H1 (cell line): ENCODE data around the gene SCYL3. TPM values are rescaled to one million over a fixed set of nuclear protein-coding genes. Genes with fewer than 3 reads are reported as not detected.
"Not testable (repeated sequence)": the region's sequence is repeated elsewhere in the genome, so short reads cannot be mapped to it uniquely, and the experiment has no call there.

Experiments
- CTCF ChIA-PET: fragments of 300-600 bp; sonication (Branson Sonifier 250); formaldehyde crosslinking; loops from one replicate; lab custom pipeline; 2021; ENCODE audit not compliant: partially characterized antibody; lab: Charles Lee
- POLR2A ChIA-PET: fragments of 300-600 bp; sonication (Branson Sonifier 250); formaldehyde crosslinking; loops from one replicate; lab custom pipeline; 2021; ENCODE audit warnings: inconsistent platforms; ENCODE audit not compliant: partially characterized antibody; lab: Charles Lee
- DNase-seq, 2 experiments: peaks; one replicate each; pipeline versions ENCODE4 v3.0.0 to v3.0.0-alpha.2; 2010 to 2022; ENCODE audit warnings: low spot score in 2 of 2, low read depth in 1 of 2, mixed read lengths in 1 of 2
- FAIRE-seq: peaks from 2 replicates; lab custom pipeline; 2011; peaks lifted over from hg19 to GRCh38; lab: Jason Lieb, UNC
- H2AFZ ChIP-seq: 2 replicates; pipeline ENCODE4 v1.8.1; 2012; ENCODE audit warnings: low read length, inconsistent platforms
- H2AK5ac ChIP-seq: 2 replicates; pipeline ENCODE4 v1.6.1; 2013; ENCODE audit warnings: low read depth, low read length
- H2BK120ac ChIP-seq: replicated peaks from 2 replicates; pipeline ENCODE3; 2013; ENCODE audit warnings: low read depth, low read length, inconsistent platforms
- H2BK12ac ChIP-seq: 2 replicates; pipeline ENCODE4 v1.6.1; 2013; ENCODE audit warnings: low read depth, low read length
- H2BK15ac ChIP-seq: 2 replicates; pipeline ENCODE4 v1.6.1; 2013; ENCODE audit warnings: low read length
- H2BK20ac ChIP-seq: 2 replicates; pipeline ENCODE4 v1.6.1; 2013; ENCODE audit warnings: low read length
- H2BK5ac ChIP-seq: 2 replicates; pipeline ENCODE4 v1.6.1; 2013; ENCODE audit warnings: low read depth, low read length
- H3K14ac ChIP-seq: 2 replicates; pipeline ENCODE4 v1.6.1; 2013; ENCODE audit warnings: inconsistent platforms; ENCODE audit not compliant: insufficient read length
- H3K18ac ChIP-seq: 2 replicates; pipeline ENCODE4 v1.6.1; 2013; ENCODE audit warnings: low read length; ENCODE audit errors: extremely low read depth
- H3K23ac ChIP-seq: 2 replicates; pipeline ENCODE4 v1.6.1; 2013; ENCODE audit warnings: inconsistent platforms; ENCODE audit not compliant: insufficient read length
- H3K23me2 ChIP-seq: 2 replicates; pipeline ENCODE4 v1.6.1; 2013; ENCODE audit warnings: low read depth, low read length
- H3K27ac ChIP-seq: 2 replicates; pipeline ENCODE4 v1.6.1; 2011; ENCODE audit warnings: low read depth, low read length, inconsistent platforms
- H3K27me3 ChIP-seq, 4 experiments: replicated peaks in 1 of 4; 1 replicate in 1 of 4; 2 replicates in 3 of 4; pipeline versions ENCODE4 v1.6.1 to v1.8.1; 2011 to 2013; ENCODE audit warnings: low read length in 3 of 4, mild to moderate bottlenecking in 3 of 4, inconsistent platforms in 2 of 4, mixed read lengths in 2 of 4, moderate library complexity in 1 of 4; ENCODE audit not compliant: control insufficient read depth in 3 of 4, insufficient read depth in 3 of 4; ENCODE audit errors: extremely low read depth in 1 of 4
- H3K36me3 ChIP-seq, 4 experiments: 2 replicates each; pipeline versions ENCODE4 v1.6.1 to v1.8.1; 2011 to 2013; ENCODE audit warnings: mild to moderate bottlenecking in 4 of 4, low read length in 3 of 4, moderate library complexity in 2 of 4, control low read depth in 1 of 4, inconsistent platforms in 1 of 4; ENCODE audit not compliant: insufficient read depth in 4 of 4, control insufficient read depth in 2 of 4
- H3K4ac ChIP-seq: replicated peaks from 2 replicates; pipeline ENCODE3; 2013; ENCODE audit warnings: low read length, low read depth, mixed read lengths, inconsistent platforms; ENCODE audit not compliant: insufficient read length
- H3K4me1 ChIP-seq, 4 experiments: replicated peaks in 1 of 4; 1 replicate in 1 of 4; 2 replicates in 3 of 4; pipeline versions ENCODE4 v1.6.1 to v1.8.1; 2011 to 2013; ENCODE audit warnings: low read length in 3 of 4, inconsistent platforms in 2 of 4, mixed read lengths in 1 of 4; ENCODE audit not compliant: insufficient read depth in 4 of 4, control insufficient read depth in 3 of 4
- H3K4me2 ChIP-seq, 2 experiments: 2 replicates each; pipeline versions ENCODE4 v1.6.1 to v1.8.1; 2011 to 2013; ENCODE audit warnings: low read depth in 2 of 2, low read length in 2 of 2, control low read depth in 1 of 2, inconsistent platforms in 1 of 2, mild to moderate bottlenecking in 1 of 2; ENCODE audit not compliant: insufficient read depth in 1 of 2
- H3K4me3 ChIP-seq, 4 experiments: fragments of 200-600, 300-600 bp in 1 of 4; sonication (generic), shearing (Covaris generic), sonication (Bioruptor Twin) in 1 of 4; 2 replicates each; pipeline versions ENCODE4 v1.5.1 to v1.8.1; 2011 to 2016; ENCODE audit warnings: low read length in 4 of 4, low read depth in 3 of 4, control low read depth in 2 of 4, inconsistent platforms in 2 of 4, mild to moderate bottlenecking in 2 of 4, mixed read lengths in 1 of 4, moderate library complexity in 1 of 4; ENCODE audit not compliant: insufficient read depth in 2 of 4; ENCODE audit errors: extremely low read depth in 1 of 4
- H3K56ac ChIP-seq: replicated peaks from 2 replicates; pipeline ENCODE3; 2013; ENCODE audit warnings: low read depth, mild to moderate bottlenecking, mixed read lengths, low read length, inconsistent platforms; ENCODE audit not compliant: insufficient read length
- H3K79me1 ChIP-seq: 2 replicates; pipeline ENCODE4 v1.6.1; 2013; ENCODE audit warnings: low read depth, low read length, control low read depth
- H3K79me2 ChIP-seq, 2 experiments: 2 replicates each; pipeline versions ENCODE4 v1.6.1 to v1.8.1; 2012 to 2013; ENCODE audit warnings: low read length in 2 of 2, mild to moderate bottlenecking in 2 of 2, inconsistent platforms in 1 of 2; ENCODE audit not compliant: insufficient read depth in 2 of 2, control insufficient read depth in 1 of 2
- H3K9ac ChIP-seq, 4 experiments: replicated peaks in 1 of 4; 1 replicate in 1 of 4; 2 replicates in 3 of 4; pipeline versions ENCODE4 v1.6.1 to v1.8.1; 2011 to 2013; ENCODE audit warnings: low read depth in 3 of 4, low read length in 3 of 4, control low read depth in 2 of 4, mild to moderate bottlenecking in 2 of 4, moderate library complexity in 2 of 4, inconsistent platforms in 1 of 4; ENCODE audit errors: extremely low read depth in 1 of 4
- H3K9me3 ChIP-seq, 2 experiments: 2 replicates each; pipeline versions ENCODE4 v1.6.1 to v1.8.1; 2012 to 2013; ENCODE audit warnings: mild to moderate bottlenecking in 2 of 2, moderate library complexity in 2 of 2, control low read depth in 1 of 2, inconsistent platforms in 1 of 2, low read depth in 1 of 2, low read length in 1 of 2, mixed read lengths in 1 of 2; ENCODE audit not compliant: insufficient read depth in 2 of 2
- H4K20me1 ChIP-seq, 2 experiments: replicated peaks in 1 of 2; 2 replicates each; pipeline versions ENCODE3 to v1.8.1; 2011 to 2013; ENCODE audit warnings: inconsistent platforms in 2 of 2, low read length in 2 of 2, mild to moderate bottlenecking in 1 of 2; ENCODE audit not compliant: insufficient read depth in 2 of 2, control insufficient read depth in 1 of 2
- H4K5ac ChIP-seq: 2 replicates; pipeline ENCODE4 v1.6.1; 2013; ENCODE audit warnings: low read length, low read depth, mixed read lengths, inconsistent platforms; ENCODE audit not compliant: insufficient read length
- H4K8ac ChIP-seq: 2 replicates; pipeline ENCODE4 v1.8.0; 2013; ENCODE audit warnings: mild to moderate bottlenecking, moderate library complexity, low read length, inconsistent platforms; ENCODE audit not compliant: insufficient read depth; ENCODE audit errors: extremely low read depth
- H4K91ac ChIP-seq: replicated peaks from 2 replicates; pipeline ENCODE3; 2013; ENCODE audit warnings: low read length, mixed read lengths, inconsistent platforms; ENCODE audit not compliant: insufficient read length
- polyA plus RNA-seq, 7 experiments: library from polyadenylated mRNA; depleted of rRNA in 3 of 7; stranded (reverse) in 5 of 7; unstranded in 2 of 7; fragments of >200 nt in 5 of 7; fragments of 200-250 nt in 2 of 7; gene quantifications; 1 replicate in 5 of 7; 2 replicates in 1 of 7; 4 replicates in 1 of 7; pipeline versions ENCODE4 v1.2.1 to v1.2.3, GENCODE V29; 2011 to 2013; ENCODE audit warnings: missing spikeins in 2 of 7, mixed read lengths in 2 of 7
- total RNA-seq: library from RNA; stranded (reverse); fragmentation: NEBNext Ultra II Directional; extraction: Animal tissue kit (Norgen Biotek cat#: 25700); gene quantifications from 2 replicates; pipeline ENCODE4 v1.2.1, GENCODE V29; 2021

SCYL3 gene
- total and polyA plus RNA-seq, 2 of the 8 experiments (the other 6 are each of a cell fraction or from before 2014, with no cell fraction given), result 2.7 to 5.3 TPM

- H2BK12ac ChIP-seq, H3K56ac ChIP-seq, H3K9ac ChIP-seq, H2BK20ac ChIP-seq, H2BK15ac ChIP-seq, H3K4ac ChIP-seq, H3K4me1 ChIP-seq, H3K4me3 ChIP-seq, H2AK5ac ChIP-seq, H3K27ac ChIP-seq, POLR2A ChIA-PET, H2BK120ac ChIP-seq, H3K9me3 ChIP-seq, H4K91ac ChIP-seq, H3K27me3 ChIP-seq, H2AFZ ChIP-seq, H3K18ac ChIP-seq, H4K8ac ChIP-seq, FAIRE-seq, H3K79me1 ChIP-seq, DNase-seq, H4K20me1 ChIP-seq, H3K23me2 ChIP-seq, H3K23ac ChIP-seq, H4K5ac ChIP-seq, H3K14ac ChIP-seq, H3K4me2 ChIP-seq, H3K79me2 ChIP-seq, H2BK5ac ChIP-seq: not testable (repeated sequence)
- H3K36me3 ChIP-seq, result peaks cover 0 to 51% (median 14%) of the 10 kb centered on the region in 4 experiments; a peak in 5 of 8 replicates
- CTCF ChIA-PET, result interaction anchor here (1.6 kb wide), 1 partner anchor 210 kb away, joined by 3 read pairs; no protein-coding TSS in a partner anchor
Observed at GRCh38 chr1:169811418-169812035, 82.2 kb downstream of the SCYL3 start.
